OCI-LY1 (cell line): ENCODE measurements around the gene LNX1.

Experiments used
- H2AFZ ChIP-seq: fragments of 200-600 bp; sonication (generic), shearing (Covaris generic); 2 replicates; pipeline ENCODE4 v1.6.0; 2014; ENCODE audit warnings: antibody characterized with exemption, mild to moderate bottlenecking, low read length
- H3F3A ChIP-seq: fragments of 200-600 bp; sonication (generic), shearing (Covaris generic); 2 replicates; pipeline ENCODE4 v1.6.0; 2014; ENCODE audit warnings: mild to moderate bottlenecking, antibody characterized with exemption, low read length, moderate library complexity; ENCODE audit not compliant: insufficient read depth
- H3K27ac ChIP-seq: fragments of 200-600 bp; sonication (generic); 2 replicates; pipeline ENCODE4 v1.5.1; 2014; ENCODE audit warnings: low read length, mixed run types, mild to moderate bottlenecking, low read depth; ENCODE audit not compliant: poor library complexity, severe bottlenecking
- H3K27me3 ChIP-seq: fragments of 200-600 bp; sonication (generic); 2 replicates; pipeline ENCODE4 v1.6.0; 2014; ENCODE audit warnings: antibody characterized with exemption, mild to moderate bottlenecking, low read length, moderate library complexity; ENCODE audit not compliant: insufficient read depth
- H3K36me3 ChIP-seq: fragments of 200-600 bp; sonication (generic); 2 replicates; pipeline ENCODE4 v1.6.1; 2014; ENCODE audit warnings: mild to moderate bottlenecking, antibody characterized with exemption, low read length, moderate library complexity, mixed read lengths; ENCODE audit not compliant: insufficient read depth
- H3K4me1 ChIP-seq: fragments of 200-600 bp; sonication (generic); 2 replicates; pipeline ENCODE4 v1.5.1; 2014; ENCODE audit warnings: mild to moderate bottlenecking, low read length, moderate library complexity; ENCODE audit not compliant: insufficient read depth, severe bottlenecking
- H3K4me2 ChIP-seq: fragments of 200-600 bp; sonication (generic), shearing (Covaris generic); 2 replicates; pipeline ENCODE4 v1.6.1; 2014; ENCODE audit warnings: low read length
- H3K4me3 ChIP-seq: fragments of 200-600 bp; sonication (generic); 2 replicates; pipeline ENCODE4 v1.5.1; 2014; ENCODE audit warnings: low read length, low read depth, mild to moderate bottlenecking, mixed read lengths; ENCODE audit not compliant: poor library complexity, severe bottlenecking
- H3K79me2 ChIP-seq: fragments of 200-600 bp; shearing (Covaris generic); 2 replicates; pipeline ENCODE4 v1.6.1; 2016; ENCODE audit warnings: mixed run types, low read length, mixed read lengths; ENCODE audit not compliant: insufficient read depth
- H3K9ac ChIP-seq: fragments of 200-600 bp; sonication (generic), shearing (Covaris generic); 2 replicates; pipeline ENCODE4 v1.6.1; 2014; ENCODE audit warnings: mild to moderate bottlenecking, low read length, mixed read lengths
- H3K9me2 ChIP-seq: fragments of 200-600 bp; sonication (generic), shearing (Covaris generic); 2 replicates; pipeline ENCODE4 v1.6.1; 2014; ENCODE audit warnings: low read depth, mild to moderate bottlenecking, low read length, mixed read lengths
- H3K9me3 ChIP-seq: fragments of 200-600 bp; shearing (Covaris generic); 2 replicates; pipeline ENCODE4 v1.6.1; 2014; ENCODE audit warnings: low read length, mixed read lengths
- H4K20me1 ChIP-seq: fragments of 200-600 bp; sonication (generic), shearing (Covaris generic); 2 replicates; pipeline ENCODE4 v1.6.0; 2016; ENCODE audit warnings: mild to moderate bottlenecking, low read length; ENCODE audit not compliant: insufficient read depth
- EZH2 ChIP-seq: fragments of 200-600 bp; sonication (generic), shearing (Covaris generic); IDR thresholded peaks from 2 replicates; pipeline ENCODE4 v1.8.0; 2017; ENCODE audit warnings: borderline replicate concordance, mixed run types, mild to moderate bottlenecking, antibody characterized with exemption, low read length, moderate library complexity, mixed read lengths
- TF ChIP-seq, protein P1 (sequence below): fragments of 200-600 bp; sonication (generic), shearing (Covaris generic); IDR thresholded peaks from 2 replicates; pipeline ENCODE4 v1.5.1; 2017; ENCODE audit warnings: mild to moderate bottlenecking, antibody characterized with exemption, low read length, moderate library complexity, mixed read lengths

LNX1 gene

DNA sequence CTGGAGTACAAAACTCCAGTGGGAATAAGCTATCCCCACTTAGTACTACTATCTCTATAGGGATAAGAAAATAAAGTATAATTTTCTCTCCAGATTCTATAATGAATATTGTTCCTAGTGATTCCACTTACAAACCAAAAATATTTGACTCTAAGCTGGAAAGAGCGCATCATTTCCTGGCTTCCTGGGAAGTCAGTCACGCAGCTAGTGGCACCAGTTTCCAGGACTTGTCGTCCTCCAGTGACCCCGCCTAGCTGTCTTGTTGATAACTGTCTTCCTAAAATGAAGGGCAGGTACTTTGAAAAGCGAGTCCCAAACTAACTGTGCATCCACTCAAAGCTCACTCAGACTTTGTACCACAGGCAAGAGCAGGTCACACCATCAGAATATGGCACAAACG, 39.3 kb downstream of the LNX1 start:
- H3K4me1 ChIP-seq: no peaks in the 10 kb centered on the region
- no peaks in the 10 kb centered on the region for H3K27me3 ChIP-seq
- H4K20me1 ChIP-seq: no peaks in the 10 kb centered on the region
- no peaks in the 10 kb centered on the region for H3K36me3 ChIP-seq
- H3K27ac ChIP-seq: no peak overlapping the region
- H2AFZ ChIP-seq: no peak overlapping the region
- no peaks in the 10 kb centered on the region for H3K9me2 ChIP-seq
- no peak overlapping the region for H3K9ac ChIP-seq
- no peak overlapping the region for H3K4me2 ChIP-seq
- H3F3A ChIP-seq: no peaks in the 10 kb centered on the region
- no peaks in the 10 kb centered on the region for H3K79me2 ChIP-seq
- no peaks in the 10 kb centered on the region for H3K9me3 ChIP-seq
- H3K4me3 ChIP-seq: no peak overlapping the region
- TF ChIP-seq EZH2: no peak
- TF ChIP-seq, protein P1, sequence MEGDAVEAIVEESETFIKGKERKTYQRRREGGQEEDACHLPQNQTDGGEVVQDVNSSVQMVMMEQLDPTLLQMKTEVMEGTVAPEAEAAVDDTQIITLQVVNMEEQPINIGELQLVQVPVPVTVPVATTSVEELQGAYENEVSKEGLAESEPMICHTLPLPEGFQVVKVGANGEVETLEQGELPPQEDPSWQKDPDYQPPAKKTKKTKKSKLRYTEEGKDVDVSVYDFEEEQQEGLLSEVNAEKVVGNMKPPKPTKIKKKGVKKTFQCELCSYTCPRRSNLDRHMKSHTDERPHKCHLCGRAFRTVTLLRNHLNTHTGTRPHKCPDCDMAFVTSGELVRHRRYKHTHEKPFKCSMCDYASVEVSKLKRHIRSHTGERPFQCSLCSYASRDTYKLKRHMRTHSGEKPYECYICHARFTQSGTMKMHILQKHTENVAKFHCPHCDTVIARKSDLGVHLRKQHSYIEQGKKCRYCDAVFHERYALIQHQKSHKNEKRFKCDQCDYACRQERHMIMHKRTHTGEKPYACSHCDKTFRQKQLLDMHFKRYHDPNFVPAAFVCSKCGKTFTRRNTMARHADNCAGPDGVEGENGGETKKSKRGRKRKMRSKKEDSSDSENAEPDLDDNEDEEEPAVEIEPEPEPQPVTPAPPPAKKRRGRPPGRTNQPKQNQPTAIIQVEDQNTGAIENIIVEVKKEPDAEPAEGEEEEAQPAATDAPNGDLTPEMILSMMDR: no peak

DNA sequence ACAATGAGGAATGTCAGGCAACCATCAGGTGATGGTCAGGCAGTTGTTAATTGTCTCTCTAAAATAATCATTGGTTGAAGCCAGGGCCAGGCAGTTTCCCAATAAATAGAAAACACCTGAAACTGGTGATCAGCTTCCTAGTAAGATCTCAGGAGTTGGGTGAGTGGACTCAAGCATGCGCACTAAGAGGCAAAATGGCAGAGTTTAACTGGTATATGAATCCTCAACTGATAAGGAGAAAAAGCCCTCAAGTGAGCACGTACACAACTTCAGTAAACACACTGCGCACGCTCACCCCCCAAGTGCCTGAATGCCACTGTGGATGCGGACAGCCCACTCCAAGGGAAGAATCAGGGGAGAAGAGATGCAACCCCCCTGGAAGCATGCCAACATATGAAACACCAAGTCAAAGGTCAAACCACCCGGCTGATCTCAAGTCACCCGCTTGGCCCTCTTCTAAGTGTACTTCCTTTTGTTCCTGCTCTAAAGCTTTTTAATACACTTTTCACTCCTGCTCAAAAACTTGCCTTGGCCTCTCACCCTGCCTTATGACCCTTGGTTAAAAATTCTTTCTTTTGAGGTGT, 39.9 kb downstream of the LNX1 start:
- H3K79me2 ChIP-seq: no peaks in the 10 kb centered on the region
- H3K36me3 ChIP-seq: no peaks in the 10 kb centered on the region
- no peak overlapping the region for H3K27ac ChIP-seq
- no peaks in the 10 kb centered on the region for H3F3A ChIP-seq
- H4K20me1 ChIP-seq: no peaks in the 10 kb centered on the region
- H3K9ac ChIP-seq: no peak overlapping the region
- H3K4me3 ChIP-seq: no peak overlapping the region
- no peaks in the 10 kb centered on the region for H3K9me3 ChIP-seq
- H3K4me1 ChIP-seq: no peaks in the 10 kb centered on the region
- TF ChIP-seq, protein P1: no peak
- TF ChIP-seq EZH2: no peak
- no peak overlapping the region for H3K4me2 ChIP-seq
- H2AFZ ChIP-seq: no peak overlapping the region
- H3K9me2 ChIP-seq: no peaks in the 10 kb centered on the region
- H3K27me3 ChIP-seq: no peaks in the 10 kb centered on the region

DNA sequence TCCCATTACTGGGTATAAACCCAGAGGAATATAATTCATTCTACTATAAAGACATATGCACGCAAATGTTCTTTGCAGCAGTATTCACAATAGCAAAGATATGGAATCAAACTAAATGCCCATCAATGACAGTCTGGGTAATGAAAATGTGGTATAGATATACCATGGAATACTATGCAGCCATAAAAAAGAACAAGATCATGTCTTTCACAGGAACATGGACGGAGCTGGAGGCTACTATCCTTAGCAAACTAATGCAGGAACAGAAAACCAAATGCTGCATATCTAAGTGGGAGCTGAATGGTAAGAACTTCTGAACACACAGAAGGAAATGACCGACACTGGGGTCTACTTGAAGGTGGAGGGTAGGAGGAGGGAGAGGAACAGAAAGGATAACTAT, 42.6 kb downstream of the LNX1 start:
- H3K36me3 ChIP-seq: no peaks in the 10 kb centered on the region
- H3K4me1 ChIP-seq: no peaks in the 10 kb centered on the region
- no peaks in the 10 kb centered on the region for H4K20me1 ChIP-seq
- no peaks in the 10 kb centered on the region for H3K79me2 ChIP-seq
- H3K9ac ChIP-seq: no peak overlapping the region
- no peak overlapping the region for H3K4me3 ChIP-seq
- no peaks in the 10 kb centered on the region for H3K9me3 ChIP-seq
- no peak for TF ChIP-seq EZH2
- TF ChIP-seq, protein P1: no peak
- no peaks in the 10 kb centered on the region for H3K27me3 ChIP-seq
- H3K9me2 ChIP-seq: no peaks in the 10 kb centered on the region
- H2AFZ ChIP-seq: no peak overlapping the region
- H3F3A ChIP-seq: no peaks in the 10 kb centered on the region
- no peak overlapping the region for H3K4me2 ChIP-seq
- H3K27ac ChIP-seq: no peak overlapping the region
